K562 (cell line): Measurements from ENCODE around the gene GRID2IP.

Experiments
- EZH2 ChIP-seq: IDR thresholded peaks from 2 replicates; pipeline ENCODE4 v1.6.1; 2012; ENCODE audit warnings: low read depth, mild to moderate bottlenecking, inconsistent platforms, low read length, borderline replicate concordance
- FOXA3 ChIP-seq, 2 experiments: fragments of 450-650 bp in 1 of 2; sonication (generic) in 1 of 2; formaldehyde crosslinking; IDR thresholded peaks in 1 of 2; conservative IDR thresholded peaks in 1 of 2; 2 replicates each; pipeline versions ENCODE4 v1.4.0 to v1.8.0; 2020 to 2022; ENCODE audit warnings: mild to moderate bottlenecking in 2 of 2, missing genetic modification reagents in 1 of 2
- FOXK2 ChIP-seq, 2 experiments: fragments of 450-650 bp; IDR thresholded peaks in 1 of 2; conservative IDR thresholded peaks in 1 of 2; 2 replicates each; pipeline ENCODE4 v1.6.1; 2016; ENCODE audit warnings: low read depth in 2 of 2, mild to moderate bottlenecking in 1 of 2
- FOXP4 ChIP-seq: sonication (generic); formaldehyde crosslinking; IDR thresholded peaks from 2 replicates; pipeline ENCODE4 v1.8.0; 2022; ENCODE audit warnings: mild to moderate bottlenecking, missing genetic modification reagents, borderline replicate concordance
- GTF2F1 ChIP-seq: IDR thresholded peaks from 2 replicates; pipeline ENCODE4 v1.6.1; 2011; ENCODE audit warnings: low read depth, low read length, improper control_type of control experiment
- KLF1 ChIP-seq: fragments of 450-650 bp; IDR thresholded peaks from 2 replicates; pipeline ENCODE4 v1.6.1; 2016; ENCODE audit warnings: missing genetic modification characterization, missing compliant biosample characterization
- MAFK ChIP-seq: IDR thresholded peaks from 2 replicates; pipeline ENCODE4 v1.6.1; 2011; ENCODE audit warnings: low read length, improper control_type of control experiment
- SP1 ChIP-seq: sonication (generic); formaldehyde crosslinking; IDR thresholded peaks from 2 replicates; pipeline ENCODE4 v1.8.1; 2022; ENCODE audit warnings: mild to moderate bottlenecking, missing genetic modification reagents
- TBL1XR1 ChIP-seq, 2 experiments: IDR thresholded peaks; 2 replicates each; pipeline ENCODE4 v1.6.1; 2012; ENCODE audit warnings: improper control_type of control experiment in 2 of 2, low read length in 2 of 2, mild to moderate bottlenecking in 1 of 2
- USF2 ChIP-seq: sonication (generic); formaldehyde crosslinking; IDR thresholded peaks from 2 replicates; pipeline ENCODE4 v1.5.0; 2020; ENCODE audit warnings: missing genetic modification reagents
- TF ChIP-seq, protein P1 (sequence below): sonication (generic); formaldehyde crosslinking; IDR thresholded peaks from 2 replicates; pipeline ENCODE4 v1.8.1; 2023; ENCODE audit warnings: mild to moderate bottlenecking, missing genetic modification reagents

DNA sequence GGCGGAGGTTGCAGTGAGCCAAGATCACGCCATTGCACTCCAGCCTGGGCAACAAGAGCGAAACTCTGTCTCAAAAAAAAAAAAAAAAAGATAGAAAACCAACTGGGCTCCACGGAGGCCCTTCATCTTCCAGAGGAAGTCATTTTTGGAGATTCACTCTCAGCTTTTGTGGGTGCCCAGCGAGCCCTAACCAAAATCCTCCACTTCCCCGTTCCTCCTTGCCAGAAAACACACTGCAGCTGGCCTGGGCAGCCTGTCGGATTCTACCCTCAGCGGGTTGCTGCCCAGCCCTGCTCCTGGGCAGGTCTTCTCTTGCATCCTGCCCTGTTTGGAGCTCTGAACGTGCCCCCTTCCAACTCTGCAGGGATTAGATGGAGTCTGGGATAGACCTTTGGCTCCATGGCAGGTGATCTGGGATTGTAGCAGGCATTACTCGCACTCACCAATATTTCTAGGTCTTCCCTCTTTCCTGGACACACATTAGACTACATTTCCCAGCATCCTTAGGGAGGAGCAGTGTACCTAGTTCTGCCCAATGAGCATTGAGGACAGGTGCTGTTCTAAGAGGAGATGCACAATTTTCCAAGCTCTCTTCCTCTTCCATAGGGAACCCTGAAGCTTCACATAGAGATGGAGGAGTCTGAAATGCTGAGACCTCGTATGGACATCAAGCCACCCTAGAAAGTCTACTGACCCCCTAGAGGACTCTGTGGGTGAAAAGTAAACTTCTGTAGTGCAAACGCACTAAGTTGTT, 4.6 kb downstream of the GRID2IP start:
- no peak for TF ChIP-seq SP1
- no peak for TF ChIP-seq EZH2
- no peak for TF ChIP-seq USF2
- no peak for TF ChIP-seq TBL1XR1 (IDR thresholded peaks at IDR 0.05; ENCODE audit: low read length in 2 of 2)
- no peak for TF ChIP-seq FOXP4 (CRISPR knock-in tag)
- no peak for TF ChIP-seq KLF1 (tag)
- no peak for TF ChIP-seq GTF2F1
- TF ChIP-seq FOXK2 (conservative IDR thresholded peaks at IDR 0.05 in 1 of 2, IDR thresholded peaks at IDR 0.05 in 1 of 2; ENCODE audit: low read depth in 2 of 2) = no peak
- TF ChIP-seq, protein P1, sequence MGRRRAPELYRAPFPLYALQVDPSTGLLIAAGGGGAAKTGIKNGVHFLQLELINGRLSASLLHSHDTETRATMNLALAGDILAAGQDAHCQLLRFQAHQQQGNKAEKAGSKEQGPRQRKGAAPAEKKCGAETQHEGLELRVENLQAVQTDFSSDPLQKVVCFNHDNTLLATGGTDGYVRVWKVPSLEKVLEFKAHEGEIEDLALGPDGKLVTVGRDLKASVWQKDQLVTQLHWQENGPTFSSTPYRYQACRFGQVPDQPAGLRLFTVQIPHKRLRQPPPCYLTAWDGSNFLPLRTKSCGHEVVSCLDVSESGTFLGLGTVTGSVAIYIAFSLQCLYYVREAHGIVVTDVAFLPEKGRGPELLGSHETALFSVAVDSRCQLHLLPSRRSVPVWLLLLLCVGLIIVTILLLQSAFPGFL (CRISPR knock-in tag) = no peak
- no peak for TF ChIP-seq FOXA3 (CRISPR knock-in tag; conservative IDR thresholded peaks at IDR 0.05 in 1 of 2, IDR thresholded peaks at IDR 0.05 in 1 of 2)
- no peak for TF ChIP-seq MAFK
